ENCODE measurements around the gene LPIN3.

- TF ChIP-seq TBP (IDR thresholded peaks at IDR 0.05; ENCODE audit: low read depth, low read length) (no peak), TAF1 (IDR thresholded peaks at IDR 0.05; ENCODE audit: low read depth, low read length) (no peak), POLR2A (IDR thresholded peaks at IDR 0.05; ENCODE audit: control extremely low read depth in 1 of 2, low read depth in 2 of 2, low read length in 2 of 2) (no peak), ATF3 (IDR thresholded peaks at IDR 0.05; ENCODE audit: insufficient read depth, low read depth, low read length) (no peak), CTCF (IDR thresholded peaks at IDR 0.05; ENCODE audit: control extremely low read depth in 1 of 3, insufficient read depth in 1 of 3, low read depth in 1 of 3, low read length in 3 of 3) (no peak), BCL11A (IDR thresholded peaks at IDR 0.05; ENCODE audit: low read depth in 2 of 2, low read length in 2 of 2) (no peak), HDAC2 (IDR thresholded peaks at IDR 0.05; ENCODE audit: borderline replicate concordance in 1 of 2, low read depth in 2 of 2, low read length in 2 of 2) (no peak)
Observed at GRCh38 chr20:41309817-41310216, 30.8 kb upstream of the LPIN3 start.

Data from H1 (cell line).